GM23338 (cell line): ENCODE results near the gene LIPM.

Experiments used
- CREB1 ChIP-seq: fragments of 250-450 bp; sonication (Bioruptor Pico); IDR thresholded peaks from 2 replicates; pipeline ENCODE4 v1.5.0; 2020; ENCODE audit warnings: low read depth, mild to moderate bottlenecking, moderate library complexity
- EZH2 ChIP-seq: fragments of 200-600 bp; sonication (generic); IDR thresholded peaks from one replicate; pipeline ENCODE4 v1.8.0; 2017; ENCODE audit warnings: antibody characterized with exemption, mild to moderate bottlenecking, low read depth; ENCODE audit not compliant: unreplicated experiment
- EZH2phosphoT487 ChIP-seq: fragments of 200-600 bp; sonication (generic); IDR thresholded peaks from one replicate; pipeline ENCODE4 v1.8.1; 2018; ENCODE audit warnings: antibody characterized with exemption; ENCODE audit not compliant: unreplicated experiment
- POLR2AphosphoS5 ChIP-seq: IDR thresholded peaks from 2 replicates; pipeline ENCODE4 v1.6.1; 2016; ENCODE audit warnings: antibody characterized with exemption, low read depth
- REST ChIP-seq: IDR thresholded peaks from one replicate; pipeline ENCODE4 v1.6.1; 2018; ENCODE audit warnings: antibody characterized with exemption; ENCODE audit not compliant: unreplicated experiment
- TF ChIP-seq, protein P1 (sequence below), 2 experiments: fragments of 200-600 bp in 1 of 2; sonication (generic) in 1 of 2; conservative IDR thresholded peaks; 2 replicates each; pipeline versions ENCODE4 v1.5.1 to v1.6.1; 2016 to 2017; ENCODE audit warnings: antibody characterized with exemption in 2 of 2, low read depth in 2 of 2, mild to moderate bottlenecking in 2 of 2, moderate library complexity in 1 of 2

DNA sequence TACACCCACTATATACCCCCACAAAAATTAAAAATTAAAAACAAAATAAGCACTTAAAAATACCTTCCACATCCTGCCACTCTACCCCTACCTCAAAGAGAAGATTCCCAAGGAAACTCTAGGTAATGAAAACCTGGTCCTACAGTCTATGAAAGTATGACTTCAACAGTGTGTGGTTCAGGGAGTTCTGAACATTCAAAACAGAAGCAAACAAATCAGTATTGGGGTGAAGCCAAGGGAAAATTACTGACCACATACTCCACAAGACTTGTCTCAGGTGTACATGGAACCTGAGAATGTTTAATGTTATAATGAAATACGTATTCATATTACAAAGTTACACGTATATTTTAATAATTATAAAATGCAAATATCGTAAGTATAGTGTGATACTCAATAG lies 20.3 kb upstream of the LIPM start:
- TF ChIP-seq, protein P1, sequence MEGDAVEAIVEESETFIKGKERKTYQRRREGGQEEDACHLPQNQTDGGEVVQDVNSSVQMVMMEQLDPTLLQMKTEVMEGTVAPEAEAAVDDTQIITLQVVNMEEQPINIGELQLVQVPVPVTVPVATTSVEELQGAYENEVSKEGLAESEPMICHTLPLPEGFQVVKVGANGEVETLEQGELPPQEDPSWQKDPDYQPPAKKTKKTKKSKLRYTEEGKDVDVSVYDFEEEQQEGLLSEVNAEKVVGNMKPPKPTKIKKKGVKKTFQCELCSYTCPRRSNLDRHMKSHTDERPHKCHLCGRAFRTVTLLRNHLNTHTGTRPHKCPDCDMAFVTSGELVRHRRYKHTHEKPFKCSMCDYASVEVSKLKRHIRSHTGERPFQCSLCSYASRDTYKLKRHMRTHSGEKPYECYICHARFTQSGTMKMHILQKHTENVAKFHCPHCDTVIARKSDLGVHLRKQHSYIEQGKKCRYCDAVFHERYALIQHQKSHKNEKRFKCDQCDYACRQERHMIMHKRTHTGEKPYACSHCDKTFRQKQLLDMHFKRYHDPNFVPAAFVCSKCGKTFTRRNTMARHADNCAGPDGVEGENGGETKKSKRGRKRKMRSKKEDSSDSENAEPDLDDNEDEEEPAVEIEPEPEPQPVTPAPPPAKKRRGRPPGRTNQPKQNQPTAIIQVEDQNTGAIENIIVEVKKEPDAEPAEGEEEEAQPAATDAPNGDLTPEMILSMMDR (conservative IDR thresholded peaks at IDR 0.05; ENCODE audit: low read depth in 2 of 2), result no peak
- TF ChIP-seq POLR2AphosphoS5, result no peak
- no peak for TF ChIP-seq EZH2phosphoT487
- TF ChIP-seq CREB1 (CRISPR knock-in tag), result no peak
- no peak for TF ChIP-seq EZH2
- TF ChIP-seq REST, result no peak
